A549 (cell line): ENCODE data around the gene DNAJC16. TPM values are rescaled to one million over a fixed set of nuclear protein-coding genes. Genes with fewer than 3 reads are reported as not detected.
"Not testable (repeated sequence)": the region's sequence is repeated elsewhere in the genome, so short reads cannot be mapped to it uniquely, and the experiment has no call there.

Source experiments
- ATAC-seq, 2 experiments: fragments of 200-7000 bp in 1 of 2; fragments of >200 bp in 1 of 2; cut with Nextera tagmentation in 1 of 2; cut with Tn5 transposase in 1 of 2; 3 replicates each; pipeline versions ENCODE4 v1.8.0 to v1.9.1; 2018 to 2020; ENCODE audit warnings: mild to moderate bottlenecking in 1 of 2, moderate library complexity in 1 of 2
- CTCF ChIA-PET: fragments of 300-600 bp; sonication (Branson Sonifier 250); formaldehyde crosslinking; extraction: SDS; loops from one replicate; lab custom pipeline; 2021; ENCODE audit warnings: antibody characterized with exemption, inconsistent platforms; lab: Yijun Ruan, JAX
- POLR2A ChIA-PET: fragments of 350-600 bp; formaldehyde crosslinking; extraction: SDS; loops from one replicate; lab custom pipeline; 2021; ENCODE audit warnings: antibody characterized with exemption, inconsistent platforms; lab: Yijun Ruan, JAX
- DNase-seq, 2 experiments: peaks; one replicate each; pipeline versions ENCODE4 v3.0.0 to v3.0.0-alpha.2; 2011 to 2016; ENCODE audit warnings: low read depth in 1 of 2, low spot score in 1 of 2
- FAIRE-seq: peaks from 2 replicates; lab custom pipeline; 2011; peaks lifted over from hg19 to GRCh38; lab: Jason Lieb, UNC
- H3K27ac ChIP-seq, 2 experiments: fragments of >200 bp; sonication (Bioruptor Twin); formaldehyde crosslinking; 3 replicates each; pipeline ENCODE4 v1.5.1; 2016 to 2017
- H3K4me1 ChIP-seq: fragments of >200 bp; sonication (Bioruptor Twin); formaldehyde crosslinking; 3 replicates; pipeline ENCODE4 v1.6.1; 2016
- H3K4me2 ChIP-seq: fragments of >200 bp; sonication (Bioruptor Twin); formaldehyde crosslinking; 3 replicates; pipeline ENCODE4 v1.6.1; 2016
- H3K4me3 ChIP-seq: fragments of >200 bp; sonication (Bioruptor Twin); formaldehyde crosslinking; 3 replicates; pipeline ENCODE4 v1.5.1; 2016
- H3K9me3 ChIP-seq: fragments of >200 bp; sonication (Bioruptor Twin); formaldehyde crosslinking; 3 replicates; pipeline ENCODE4 v1.6.1; 2016
- BCL3 ChIP-seq: fragments of >200 bp; sonication (Bioruptor Twin); formaldehyde crosslinking; IDR thresholded peaks from 3 replicates; pipeline ENCODE4 v1.6.1; 2016
- CBX2 ChIP-seq: fragments of 200-600 bp; sonication (generic); IDR thresholded peaks from 2 replicates; pipeline ENCODE4 v1.6.1; 2016; ENCODE audit warnings: low read depth, mild to moderate bottlenecking, borderline replicate concordance
- CBX8 ChIP-seq: fragments of 200-600 bp; sonication (generic); IDR thresholded peaks from 2 replicates; pipeline ENCODE4 v1.6.1; 2016
- CEBPB ChIP-seq, 2 experiments: fragments of >200 bp in 1 of 2; sonication (Bioruptor Twin) in 1 of 2; formaldehyde crosslinking in 1 of 2; IDR thresholded peaks; 2 replicates each; pipeline ENCODE4 v1.6.1; 2012 to 2016
- CHD4 ChIP-seq: fragments of 200-600 bp; sonication (generic); IDR thresholded peaks from 2 replicates; pipeline ENCODE4 v1.6.1; 2016; ENCODE audit warnings: antibody characterized with exemption, mild to moderate bottlenecking, borderline replicate concordance
- CTCF ChIP-seq: fragments of >200 bp; sonication (Bioruptor Twin); formaldehyde crosslinking; IDR thresholded peaks from 3 replicates; pipeline ENCODE4 v1.5.1; 2016
- EHMT2 ChIP-seq: fragments of 200-600 bp; sonication (generic); IDR thresholded peaks from 2 replicates; pipeline ENCODE4 v1.6.1; 2016; ENCODE audit warnings: antibody characterized with exemption, low read depth, mild to moderate bottlenecking, moderate library complexity
- ELK1 ChIP-seq: fragments of 150-350 bp; IDR thresholded peaks from 2 replicates; pipeline ENCODE4 v1.6.1; 2014; ENCODE audit warnings: low read depth, mild to moderate bottlenecking, low read length
- GATA3 ChIP-seq: IDR thresholded peaks from 2 replicates; pipeline ENCODE4 v1.6.1; 2012; ENCODE audit warnings: borderline replicate concordance
- HOXA7 ChIP-seq: fragments of 250-450 bp; sonication (Bioruptor Pico); IDR thresholded peaks from 2 replicates; pipeline ENCODE4 v1.5.0; 2020; ENCODE audit warnings: mild to moderate bottlenecking, moderate library complexity
- JUN ChIP-seq, 2 experiments: fragments of >200 bp; sonication (Bioruptor Twin); formaldehyde crosslinking; IDR thresholded peaks; 2 replicates in 1 of 2; 3 replicates in 1 of 2; pipeline ENCODE4 v1.6.1; 2016 to 2017
- JUNB ChIP-seq: fragments of >200 bp; sonication (Bioruptor Twin); formaldehyde crosslinking; IDR thresholded peaks from 2 replicates; pipeline ENCODE4 v1.6.1; 2016
- KDM1A ChIP-seq: fragments of 200-600 bp; sonication (generic); IDR thresholded peaks from 2 replicates; pipeline ENCODE4 v1.6.1; 2016; ENCODE audit warnings: low read depth, mild to moderate bottlenecking
- MAFK ChIP-seq: fragments of 450-650 bp; IDR thresholded peaks from 2 replicates; pipeline ENCODE4 v1.6.1; 2014; ENCODE audit not compliant: partially characterized antibody
- MAZ ChIP-seq: fragments of 150-350 bp; IDR thresholded peaks from 2 replicates; pipeline ENCODE4 v1.6.1; 2014; ENCODE audit warnings: antibody characterized with exemption, low read depth, low read length, borderline replicate concordance
- NPAS2 ChIP-seq: fragments of 250-450 bp; sonication (Bioruptor Pico); IDR thresholded peaks from 2 replicates; pipeline ENCODE4 v1.8.0; 2022; ENCODE audit warnings: mild to moderate bottlenecking, moderate library complexity, borderline replicate concordance
- NR3C1 ChIP-seq: fragments of >200 bp; sonication (Bioruptor Twin); formaldehyde crosslinking; IDR thresholded peaks from 3 replicates; pipeline ENCODE4 v1.6.1; 2017
- PBX3 ChIP-seq: IDR thresholded peaks from 2 replicates; pipeline ENCODE4 v1.6.1; 2012
- POLR2A ChIP-seq: IDR thresholded peaks from 2 replicates; pipeline ENCODE4 v1.6.1; 2012; ENCODE audit warnings: mild to moderate bottlenecking, low read length
- RCOR1 ChIP-seq: fragments of 150-350 bp; IDR thresholded peaks from 2 replicates; pipeline ENCODE4 v1.6.1; 2014; ENCODE audit warnings: antibody characterized with exemption, low read length, low read depth
- RFX5 ChIP-seq: fragments of 450-650 bp; IDR thresholded peaks from 2 replicates; pipeline ENCODE4 v1.7.1; 2014; ENCODE audit warnings: antibody characterized with exemption, mild to moderate bottlenecking, moderate library complexity
- SREBF2 ChIP-seq: fragments of 450-650 bp; IDR thresholded peaks from 2 replicates; pipeline ENCODE4 v1.6.1; 2014; ENCODE audit warnings: mild to moderate bottlenecking, moderate library complexity
- USF2 ChIP-seq: fragments of 450-650 bp; IDR thresholded peaks from 2 replicates; pipeline ENCODE4 v1.6.1; 2014; ENCODE audit warnings: antibody characterized with exemption
- ZNF302 ChIP-seq: fragments of 250-450 bp; sonication (Bioruptor Pico); IDR thresholded peaks from 2 replicates; pipeline ENCODE4 v1.9.0; 2021; ENCODE audit warnings: inconsistent platforms, mild to moderate bottlenecking, moderate library complexity
- ZSCAN20 ChIP-seq: fragments of 250-450 bp; sonication (Bioruptor Pico); IDR thresholded peaks from 2 replicates; pipeline ENCODE4 v1.8.0; 2022; ENCODE audit warnings: mild to moderate bottlenecking, moderate library complexity
- WGBS: methylation state at CpG from one replicate; pipeline ENCODE4 v1.1.6; 2017; ENCODE audit errors: missing lambda C conversion rate; 5-methylcytosine and 5-hydroxymethylcytosine counted together
- polyA plus RNA-seq, 4 experiments: library from polyadenylated mRNA; depleted of rRNA in 3 of 4; stranded (reverse); fragments of >200 nt; fragmentation: RNase III in 1 of 4; extraction: RNeasy Plus Mini Kit Qiagen cat#74134 plus additional on column Dnase treatment in 1 of 4; gene quantifications; 2 replicates in 3 of 4; 3 replicates in 1 of 4; pipeline ENCODE4 v1.2.3, GENCODE V29; 2011 to 2017

DNAJC16 gene
- polyA plus RNA-seq, 2 of the 4 experiments (the other 2 are of a cell fraction), result 4.6 to 12.5 TPM

- no peaks in the 10 kb centered on the region for H3K9me3 ChIP-seq
- CTCF ChIA-PET, result no interaction called here
- no peak overlapping the region for H3K4me2 ChIP-seq
- FAIRE-seq (no peak), ATAC-seq (no peak), DNase-seq (no peak)
- no peaks in the 10 kb centered on the region for H3K4me1 ChIP-seq
- H3K4me3 ChIP-seq, result no peak overlapping the region
- 83% methylated on average over 3 of the region's 3 CpGs for WGBS
- H3K27ac ChIP-seq, result no peak overlapping the region
- POLR2A ChIA-PET, result no interaction called here
- TF ChIP-seq USF2 (no peak), CHD4 (no peak), CBX2 (no peak), GATA3 (no peak), SREBF2 (no peak), CEBPB (IDR thresholded peaks at IDR 0.05) (no peak), POLR2A (no peak), MAFK (no peak), ELK1 (no peak), PBX3 (no peak), KDM1A (no peak)
- TF ChIP-seq, all 56 proteins: peak for 0
These were observed 38.3 kb upstream of the DNAJC16 start for GRCh38 chr1:15488371-15488770.

- 72% methylated on average over 11 of the region's 13 CpGs for WGBS
- CTCF ChIA-PET, result no interaction called here
These were observed 37.5 kb upstream of the DNAJC16 start for GRCh38 chr1:15489052-15489736.

GRCh38 chr1:15491010-15491409 is 35.6 kb upstream of the DNAJC16 start:
- H3K4me1 ChIP-seq, POLR2A ChIA-PET, CTCF ChIA-PET, H3K4me3 ChIP-seq, H3K4me2 ChIP-seq, ATAC-seq, DNase-seq, H3K27ac ChIP-seq, H3K9me3 ChIP-seq, FAIRE-seq: not testable (repeated sequence)
- 87% methylated on average over 4 of the region's 4 CpGs for WGBS

More at GRCh38 chr1:15489052-15489736, 37.5 kb upstream of the DNAJC16 start:
- FAIRE-seq (no peak), DNase-seq (no peak), ATAC-seq (no peak)
- H3K9me3 ChIP-seq, result no peaks in the 10 kb centered on the region
- H3K4me3 ChIP-seq, result no peak overlapping the region
- TF ChIP-seq BCL3 (no peak), CTCF (no peak), NPAS2 (no peak), JUN (IDR thresholded peaks at IDR 0.05) (no peak), JUNB (no peak), KDM1A (no peak), ZNF302 (no peak), CEBPB (IDR thresholded peaks at IDR 0.05) (no peak), RCOR1 (no peak), RFX5 (no peak), HOXA7 (CRISPR knock-in tag) (no peak), ZSCAN20 (CRISPR knock-in tag) (no peak), CBX8 (no peak), NR3C1 (no peak), EHMT2 (no peak), MAZ (no peak)
- no peak overlapping the region for H3K4me2 ChIP-seq
- POLR2A ChIA-PET, result no interaction called here
- H3K27ac ChIP-seq, result no peak overlapping the region
- no peaks in the 10 kb centered on the region for H3K4me1 ChIP-seq
